Measurements from ENCODE around the gene LGR6.

Gene LGR6

GRCh38 chr1:202217516-202217915 lies 23.9 kb downstream of the LGR6 start:
- peaks cover 15 to 67% of the 10 kb centered on the region in 2 donors for H3K27me3 Mint-ChIP-seq
- H3K36me3 Mint-ChIP-seq (ENCODE audit: insufficient read depth) = peaks cover 3% of the 10 kb centered on the region
- ATAC-seq (replicated peaks) (no peak), DNase-seq (no peak)
- H3K27ac Mint-ChIP-seq = peak overlapping the region in 1 of 2 donors; percentile 68
- no peak overlapping the region for H3K4me3 Mint-ChIP-seq
- H3K4me1 Mint-ChIP-seq (ENCODE audit: low read depth in 2 of 2) = peaks cover 13 to 39% of the 10 kb centered on the region in 2 donors
- H3K9me3 Mint-ChIP-seq = no peaks in the 10 kb centered on the region

DNA sequence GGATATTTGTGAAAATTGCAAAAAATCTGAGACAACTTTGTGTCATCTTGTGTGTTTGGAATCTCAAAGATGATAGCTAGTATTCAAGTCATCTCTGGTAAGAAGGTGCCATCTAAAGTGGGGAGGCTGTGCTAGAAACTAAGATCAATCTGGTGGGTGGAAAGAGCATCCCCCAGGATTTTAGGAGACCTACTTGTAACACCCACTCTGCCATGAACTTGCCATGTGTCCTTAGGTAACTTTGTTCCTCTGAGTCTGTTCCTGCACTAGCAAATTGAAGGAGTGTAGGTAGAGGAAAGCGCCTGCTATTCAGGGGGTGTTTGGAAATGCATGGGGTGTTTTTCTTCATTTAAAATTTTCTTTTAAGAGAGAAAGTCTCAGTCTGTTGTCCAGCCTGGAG lies 24.4 kb downstream of the LGR6 start:
- peak overlapping the region in 1 of 2 donors; percentile 68 for H3K27ac Mint-ChIP-seq
- H3K36me3 Mint-ChIP-seq (ENCODE audit: insufficient read depth) = peaks cover 3% of the 10 kb centered on the region
- H3K4me1 Mint-ChIP-seq (ENCODE audit: low read depth in 2 of 2) = peaks cover 12 to 34% of the 10 kb centered on the region in 2 donors
- ATAC-seq (replicated peaks) (no peak), DNase-seq (no peak)
- H3K4me3 Mint-ChIP-seq = no peak overlapping the region
- peaks cover 11 to 64% of the 10 kb centered on the region in 2 donors for H3K27me3 Mint-ChIP-seq
- no peaks in the 10 kb centered on the region for H3K9me3 Mint-ChIP-seq

GRCh38 chr1:202220733-202221132 lies 27.1 kb downstream of the LGR6 start:
- peaks cover under 1% of the 10 kb centered on the region for H3K36me3 Mint-ChIP-seq (ENCODE audit: insufficient read depth)
- peaks cover 0 to 22% of the 10 kb centered on the region in 2 donors for H3K4me1 Mint-ChIP-seq (ENCODE audit: low read depth in 2 of 2)
- H3K9me3 Mint-ChIP-seq = no peaks in the 10 kb centered on the region
- H3K4me3 Mint-ChIP-seq = no peak overlapping the region
- no peak for DNase-seq
- ATAC-seq (replicated peaks) = no peak
- H3K27me3 Mint-ChIP-seq = peaks cover 0 to 55% of the 10 kb centered on the region in 2 donors
- H3K27ac Mint-ChIP-seq = no peak overlapping the region

DNA sequence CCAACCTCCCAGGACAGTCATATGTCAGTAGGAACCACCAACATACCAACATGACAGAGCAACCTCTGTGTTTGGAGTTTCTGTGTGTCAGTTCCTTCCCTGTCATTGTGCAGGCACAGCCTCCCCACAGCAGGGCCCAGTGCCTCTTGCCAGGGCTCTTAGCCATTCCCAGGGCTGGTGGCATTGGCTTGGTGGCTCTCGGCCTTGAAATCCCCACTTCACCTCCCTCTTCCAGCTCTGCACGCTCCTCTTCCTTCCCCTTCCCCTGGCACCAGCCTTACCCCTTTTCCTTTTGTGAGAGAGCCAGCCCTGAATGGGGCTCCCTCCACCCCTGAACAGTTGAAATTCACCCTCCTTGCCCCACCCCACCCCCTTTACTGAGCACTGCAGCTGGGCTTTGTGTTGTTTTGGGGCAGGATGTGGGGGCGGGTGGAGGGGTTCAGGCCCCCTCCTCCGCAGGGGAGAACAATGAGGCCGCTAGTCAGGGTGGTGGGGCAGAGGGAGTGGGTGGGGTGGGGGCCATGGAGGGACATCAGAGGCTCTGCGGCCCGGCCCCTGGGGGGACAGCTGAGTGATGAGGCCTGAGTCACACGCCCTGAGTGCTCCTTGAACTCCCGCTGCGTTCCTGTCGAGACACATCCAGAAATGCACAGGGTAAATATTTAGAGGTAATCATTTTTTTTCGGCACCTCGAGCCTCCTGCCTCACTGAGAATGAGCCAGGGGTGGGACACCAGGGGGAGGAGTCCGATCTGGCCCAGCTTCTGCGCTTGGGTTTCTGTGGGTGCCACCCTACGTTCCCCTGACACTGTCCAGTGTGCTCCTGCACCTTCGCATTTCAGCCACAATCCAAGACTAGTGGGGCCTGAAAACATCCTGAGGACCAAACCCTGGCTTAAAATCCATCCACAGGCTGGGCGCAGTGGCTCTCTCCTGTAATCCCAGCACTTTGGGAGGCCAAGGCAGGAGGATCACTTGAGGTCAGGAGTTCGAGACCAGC lies 28.6 kb downstream of the LGR6 start:
- Mint-ChIP-seq H3K27ac (peak overlapping the region in 1 of 2 donors; percentile 39), H3K36me3 (ENCODE audit: insufficient read depth) (peaks cover 4% of the 10 kb centered on the region), H3K4me1 (ENCODE audit: low read depth in 2 of 2) (peaks cover 0 to 24% of the 10 kb centered on the region in 2 donors), H3K9me3 (no peaks in the 10 kb centered on the region), H3K4me3 (no peak overlapping the region), H3K27me3 (peaks cover 0 to 51% of the 10 kb centered on the region in 2 donors)
- DNase-seq (no peak), ATAC-seq (replicated peaks) (no peak)

DNA sequence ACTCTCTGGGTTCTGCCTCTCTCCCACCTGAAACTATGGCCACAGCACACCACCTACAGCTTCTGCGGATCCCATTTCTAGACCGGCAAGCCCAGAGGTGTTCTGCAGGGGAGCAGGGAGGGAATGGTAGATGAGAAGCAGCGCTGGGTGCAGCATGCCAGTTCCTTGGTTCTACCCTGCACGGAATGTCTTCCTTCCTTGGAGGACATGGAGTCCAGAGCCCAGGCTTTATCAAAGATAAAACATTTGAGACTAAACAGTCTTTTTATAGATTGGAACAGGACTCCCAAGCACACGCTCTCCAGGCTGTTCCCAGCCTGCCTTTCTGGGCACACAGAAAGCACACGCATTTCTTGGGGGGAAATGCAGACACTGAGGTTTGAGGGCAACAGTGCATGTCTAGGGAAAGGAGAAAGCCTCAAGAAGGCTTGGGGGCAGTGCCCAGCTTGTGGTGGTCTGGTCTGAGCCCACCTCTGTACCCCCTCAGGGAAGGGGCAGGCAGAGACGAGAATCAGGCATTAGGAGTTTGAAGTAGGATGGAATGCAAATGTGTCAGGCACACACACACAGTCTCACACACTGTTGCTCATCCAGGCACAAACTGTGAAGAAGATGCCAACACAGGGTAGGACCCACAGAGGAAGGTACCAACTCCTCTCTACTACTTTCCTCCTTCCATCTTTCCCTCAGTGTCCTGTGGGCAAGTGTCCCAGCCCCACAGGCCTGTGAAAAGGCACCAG lies 29.7 kb downstream of the LGR6 start:
- no peaks in the 10 kb centered on the region for H3K9me3 Mint-ChIP-seq
- no peak overlapping the region for H3K4me3 Mint-ChIP-seq
- peaks cover 4% of the 10 kb centered on the region for H3K36me3 Mint-ChIP-seq (ENCODE audit: insufficient read depth)
- peaks cover 0 to 41% of the 10 kb centered on the region in 2 donors for H3K27me3 Mint-ChIP-seq
- DNase-seq = no peak
- ATAC-seq (replicated peaks) = no peak
- H3K4me1 Mint-ChIP-seq (ENCODE audit: low read depth in 2 of 2) = peaks cover 7 to 29% of the 10 kb centered on the region in 2 donors
- H3K27ac Mint-ChIP-seq = peak overlapping the region in 1 of 2 donors; percentile 62

DNA sequence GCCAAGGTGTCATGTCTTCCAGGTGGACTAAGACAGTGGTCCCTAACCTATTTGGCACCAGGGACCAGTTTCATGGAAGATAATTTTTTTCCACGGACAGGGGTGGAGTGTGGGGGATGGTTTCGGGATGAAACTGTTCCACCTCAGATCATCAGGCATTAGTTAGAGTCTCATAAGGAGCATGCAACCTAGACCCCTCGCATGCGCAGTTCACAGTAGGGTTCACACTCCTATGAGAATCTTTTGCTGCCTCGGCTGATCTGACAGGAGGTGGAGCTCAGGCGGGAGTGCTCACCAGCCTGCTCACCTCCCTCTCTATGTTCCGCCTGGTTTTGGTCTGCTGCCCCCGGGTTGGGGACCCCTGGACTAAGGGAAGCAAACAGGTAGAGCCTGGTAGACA lies 30.9 kb downstream of the LGR6 start:
- DNase-seq (no peak), ATAC-seq (replicated peaks) (no peak)
- H3K4me3 Mint-ChIP-seq = no peak overlapping the region
- H3K36me3 Mint-ChIP-seq (ENCODE audit: insufficient read depth) = peaks cover 7% of the 10 kb centered on the region
- H3K27ac Mint-ChIP-seq = peak overlapping the region in 1 of 2 donors; percentile 35
- H3K9me3 Mint-ChIP-seq = no peaks in the 10 kb centered on the region
- peaks cover 7 to 23% of the 10 kb centered on the region in 2 donors for H3K4me1 Mint-ChIP-seq (ENCODE audit: low read depth in 2 of 2)
- H3K27me3 Mint-ChIP-seq = peaks cover 0 to 31% of the 10 kb centered on the region in 2 donors

DNA sequence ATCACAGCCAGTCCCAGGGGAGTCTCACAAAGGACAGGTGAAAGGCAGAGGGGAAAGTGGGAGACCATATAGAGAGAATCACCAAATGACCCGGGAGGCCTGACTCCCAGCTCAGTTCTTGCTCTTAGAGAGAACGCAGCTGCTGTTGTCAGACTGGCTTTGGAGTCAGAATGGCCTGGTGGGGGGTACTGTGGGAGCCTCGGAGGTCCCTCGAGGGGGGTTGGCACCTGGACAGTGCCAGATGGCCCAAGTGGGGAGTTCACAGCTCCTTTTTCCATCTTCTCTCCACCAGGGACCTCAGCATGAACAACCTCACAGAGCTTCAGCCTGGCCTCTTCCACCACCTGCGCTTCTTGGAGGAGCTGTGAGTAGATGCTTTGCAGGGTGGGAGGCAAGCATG lies 31.5 kb downstream of the LGR6 start:
- peak overlapping the region in 1 of 2 donors; percentile 7 for H3K27ac Mint-ChIP-seq
- ATAC-seq (replicated peaks) (no peak), DNase-seq (no peak)
- peaks cover 7% of the 10 kb centered on the region for H3K36me3 Mint-ChIP-seq (ENCODE audit: insufficient read depth)
- H3K27me3 Mint-ChIP-seq = peaks cover 0 to 31% of the 10 kb centered on the region in 2 donors
- no peak overlapping the region for H3K4me3 Mint-ChIP-seq
- peaks cover 7 to 27% of the 10 kb centered on the region in 2 donors for H3K4me1 Mint-ChIP-seq (ENCODE audit: low read depth in 2 of 2)
- no peaks in the 10 kb centered on the region for H3K9me3 Mint-ChIP-seq

- Mint-ChIP-seq H3K27ac (peak overlapping the region in 1 of 2 donors; percentile 21), H3K4me3 (no peak overlapping the region), H3K27me3 (peaks cover 0 to 31% of the 10 kb centered on the region in 2 donors), H3K9me3 (no peaks in the 10 kb centered on the region), H3K36me3 (ENCODE audit: insufficient read depth) (peaks cover 10% of the 10 kb centered on the region), H3K4me1 (ENCODE audit: low read depth in 2 of 2) (peaks cover 7 to 25% of the 10 kb centered on the region in 2 donors)
- peak; percentile 60 for ATAC-seq (replicated peaks)
- no peak for DNase-seq
Observed at GRCh38 chr1:202227053-202227672, 33.6 kb downstream of the LGR6 start.

- no peaks in the 10 kb centered on the region for H3K9me3 Mint-ChIP-seq
- peak overlapping the region in 1 of 2 donors; percentile 29 for H3K4me3 Mint-ChIP-seq
- H3K36me3 Mint-ChIP-seq (ENCODE audit: insufficient read depth) = peaks cover 10% of the 10 kb centered on the region
- H3K27me3 Mint-ChIP-seq = peaks cover 0 to 29% of the 10 kb centered on the region in 2 donors
- no peak for ATAC-seq (replicated peaks)
- no peak for DNase-seq
- peaks cover 7 to 28% of the 10 kb centered on the region in 2 donors for H3K4me1 Mint-ChIP-seq (ENCODE audit: low read depth in 2 of 2)
- H3K27ac Mint-ChIP-seq = peak overlapping the region; percentile 11 to 21
Observed at GRCh38 chr1:202227997-202228401, 34.4 kb downstream of the LGR6 start.

- Mint-ChIP-seq H3K27me3 (peaks cover 0 to 23% of the 10 kb centered on the region in 2 donors), H3K36me3 (ENCODE audit: insufficient read depth) (peaks cover 10% of the 10 kb centered on the region), H3K4me3 (no peak overlapping the region), H3K9me3 (no peaks in the 10 kb centered on the region), H3K27ac (peak overlapping the region; percentile 11 to 21), H3K4me1 (ENCODE audit: low read depth in 2 of 2) (peaks cover 7 to 31% of the 10 kb centered on the region in 2 donors)
- ATAC-seq (replicated peaks) = no peak
- no peak for DNase-seq
Observed at GRCh38 chr1:202228484-202229122, 35.0 kb downstream of the LGR6 start.

DNA sequence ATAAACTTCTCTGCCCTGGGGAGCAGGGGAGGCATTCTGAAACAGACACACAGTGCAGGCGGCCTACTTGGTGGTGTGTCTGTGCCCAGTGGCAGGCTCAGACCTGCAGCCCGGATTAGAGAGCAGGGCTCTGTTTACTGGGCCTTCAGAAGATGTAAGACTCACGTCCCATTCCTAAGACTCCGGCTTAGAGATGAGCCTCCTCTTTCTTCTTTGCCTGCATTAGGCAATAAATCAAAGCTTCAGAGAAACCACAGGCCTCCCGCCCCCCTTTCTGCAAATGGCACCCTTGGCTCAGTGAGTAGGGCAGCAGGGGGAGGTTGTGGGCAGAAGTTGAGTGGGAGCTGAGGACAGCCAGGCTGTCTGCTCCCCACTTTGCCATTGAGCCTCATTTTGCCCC lies 35.8 kb downstream of the LGR6 start:
- ATAC-seq (replicated peaks) (no peak), DNase-seq (no peak)
- peaks cover 7 to 27% of the 10 kb centered on the region in 2 donors for H3K4me1 Mint-ChIP-seq (ENCODE audit: low read depth in 2 of 2)
- H3K36me3 Mint-ChIP-seq (ENCODE audit: insufficient read depth) = peaks cover 10% of the 10 kb centered on the region
- H3K27ac Mint-ChIP-seq = peak overlapping the region in 1 of 2 donors; percentile 21
- H3K27me3 Mint-ChIP-seq = peaks cover 0 to 15% of the 10 kb centered on the region in 2 donors
- H3K9me3 Mint-ChIP-seq = no peaks in the 10 kb centered on the region
- no peak overlapping the region for H3K4me3 Mint-ChIP-seq

- H3K4me1 Mint-ChIP-seq (ENCODE audit: low read depth in 2 of 2) = peaks cover 7 to 27% of the 10 kb centered on the region in 2 donors
- H3K9me3 Mint-ChIP-seq = no peaks in the 10 kb centered on the region
- DNase-seq (no peak), ATAC-seq (replicated peaks) (no peak)
- H3K27ac Mint-ChIP-seq = peak overlapping the region in 1 of 2 donors; percentile 21
- H3K4me3 Mint-ChIP-seq = no peak overlapping the region
- H3K36me3 Mint-ChIP-seq (ENCODE audit: insufficient read depth) = peaks cover 10% of the 10 kb centered on the region
- peaks cover 0 to 12% of the 10 kb centered on the region in 2 donors for H3K27me3 Mint-ChIP-seq
Observed at GRCh38 chr1:202230061-202230938, 36.7 kb downstream of the LGR6 start.
